ENCODE data around the gene TMEM229B.

Gene TMEM229B

GRCh38 chr14:67487332-67487731 is 1.2 kb downstream of the TMEM229B start:
- no peak for TF ChIP-seq FOXP2 (optimal IDR thresholded peaks at IDR 0.05; ENCODE audit: control extremely low read depth, extremely low read length, insufficient read depth)
- TF ChIP-seq POLR2AphosphoS5 (IDR thresholded peaks at IDR 0.05; ENCODE audit: borderline replicate concordance, low read depth, low read length) = no peak
- no peak for TF ChIP-seq EZH2 (IDR thresholded peaks at IDR 0.05)
- DNase-seq (ENCODE audit: low read depth, low spot score) = no peak
- H3K4me3 ChIP-seq = no peak overlapping the region
- H3K36me3 ChIP-seq (ENCODE audit: insufficient read depth, low read length) = no peaks in the 10 kb centered on the region
- H3K27ac ChIP-seq = no peak overlapping the region
- no peaks in the 10 kb centered on the region for H3K9me3 ChIP-seq (ENCODE audit: low read depth, low read length)
- no peak overlapping the region for H3K9ac ChIP-seq (ENCODE audit: insufficient read length)

- no peak for TF ChIP-seq FOXP2 (optimal IDR thresholded peaks at IDR 0.05; ENCODE audit: control extremely low read depth, extremely low read length, insufficient read depth)
- TF ChIP-seq POLR2AphosphoS5 (IDR thresholded peaks at IDR 0.05; ENCODE audit: borderline replicate concordance, low read depth, low read length) = no peak
- TF ChIP-seq EZH2 (IDR thresholded peaks at IDR 0.05) = no peak
- Histone ChIP-seq H3K36me3 (ENCODE audit: insufficient read depth, low read length) (no peaks in the 10 kb centered on the region), H3K4me3 (no peak overlapping the region)
These were observed 1.6 kb downstream of the TMEM229B start for GRCh38 chr14:67486890-67487289.

GRCh38 chr14:67485501-67486095 is 2.9 kb downstream of the TMEM229B start:
- no peak for TF ChIP-seq POLR2AphosphoS5 (IDR thresholded peaks at IDR 0.05; ENCODE audit: borderline replicate concordance, low read depth, low read length)
- no peak for TF ChIP-seq EZH2 (IDR thresholded peaks at IDR 0.05)
- no peak for TF ChIP-seq FOXP2 (optimal IDR thresholded peaks at IDR 0.05; ENCODE audit: control extremely low read depth, extremely low read length, insufficient read depth)
- H3K4me3 ChIP-seq = no peak overlapping the region
- DNase-seq (ENCODE audit: low read depth, low spot score) = no peak
- peak overlapping the region; percentile 69 for H3K27ac ChIP-seq
- no peaks in the 10 kb centered on the region for H3K9me3 ChIP-seq (ENCODE audit: low read depth, low read length)
- no peak overlapping the region for H3K9ac ChIP-seq (ENCODE audit: insufficient read length)
- no peaks in the 10 kb centered on the region for H3K36me3 ChIP-seq (ENCODE audit: insufficient read depth, low read length)

More at GRCh38 chr14:67486890-67487289, 1.6 kb downstream of the TMEM229B start:
- Histone ChIP-seq H3K9me3 (ENCODE audit: low read depth, low read length) (no peaks in the 10 kb centered on the region), H3K9ac (ENCODE audit: insufficient read length) (no peak overlapping the region), H3K27ac (no peak overlapping the region)
- no peak for DNase-seq (ENCODE audit: low read depth, low spot score)

- H3K9ac ChIP-seq (ENCODE audit: insufficient read length) = no peak overlapping the region
- TF ChIP-seq POLR2AphosphoS5 (IDR thresholded peaks at IDR 0.05; ENCODE audit: borderline replicate concordance, low read depth, low read length) = no peak
These were observed 4.8 kb downstream of the TMEM229B start for GRCh38 chr14:67483579-67484285.

GRCh38 chr14:67482231-67483164 is 6.0 kb downstream of the TMEM229B start:
- no peak overlapping the region for H3K4me3 ChIP-seq

More at GRCh38 chr14:67483579-67484285, 4.8 kb downstream of the TMEM229B start:
- Histone ChIP-seq H3K27ac (no peak overlapping the region), H3K9me3 (ENCODE audit: low read depth, low read length) (no peaks in the 10 kb centered on the region), H3K36me3 (ENCODE audit: insufficient read depth, low read length) (no peaks in the 10 kb centered on the region), H3K4me3 (no peak overlapping the region)
- no peak for DNase-seq (ENCODE audit: low read depth, low spot score)

GRCh38 chr14:67480011-67480410 is 8.5 kb downstream of the TMEM229B start:
- Histone ChIP-seq H3K27ac (no peak overlapping the region), H3K9ac (ENCODE audit: insufficient read length) (no peak overlapping the region), H3K36me3 (ENCODE audit: insufficient read depth, low read length) (no peaks in the 10 kb centered on the region), H3K9me3 (ENCODE audit: low read depth, low read length) (no peaks in the 10 kb centered on the region), H3K4me3 (no peak overlapping the region)
- no peak for DNase-seq (ENCODE audit: low read depth, low spot score)
- TF ChIP-seq EZH2 (IDR thresholded peaks at IDR 0.05) (no peak), FOXP2 (optimal IDR thresholded peaks at IDR 0.05; ENCODE audit: control extremely low read depth, extremely low read length, insufficient read depth) (no peak), POLR2AphosphoS5 (IDR thresholded peaks at IDR 0.05; ENCODE audit: borderline replicate concordance, low read depth, low read length) (no peak)

More at GRCh38 chr14:67482231-67483164, 6.0 kb downstream of the TMEM229B start:
- no peak for DNase-seq (ENCODE audit: low read depth, low spot score)
- H3K36me3 ChIP-seq (ENCODE audit: insufficient read depth, low read length) = no peaks in the 10 kb centered on the region
- H3K27ac ChIP-seq = no peak overlapping the region
- no peak for TF ChIP-seq POLR2AphosphoS5 (IDR thresholded peaks at IDR 0.05; ENCODE audit: borderline replicate concordance, low read depth, low read length)
- no peak for TF ChIP-seq EZH2 (IDR thresholded peaks at IDR 0.05)
- TF ChIP-seq FOXP2 (optimal IDR thresholded peaks at IDR 0.05; ENCODE audit: control extremely low read depth, extremely low read length, insufficient read depth) = no peak
- no peaks in the 10 kb centered on the region for H3K9me3 ChIP-seq (ENCODE audit: low read depth, low read length)
- no peak overlapping the region for H3K9ac ChIP-seq (ENCODE audit: insufficient read length)

- no peaks in the 10 kb centered on the region for H3K36me3 ChIP-seq (ENCODE audit: insufficient read depth, low read length)
- H3K9ac ChIP-seq (ENCODE audit: insufficient read length) = no peak overlapping the region
- no peak overlapping the region for H3K4me3 ChIP-seq
- no peak overlapping the region for H3K27ac ChIP-seq
- no peak for DNase-seq (ENCODE audit: low read depth, low spot score)
- H3K9me3 ChIP-seq (ENCODE audit: low read depth, low read length) = no peaks in the 10 kb centered on the region
- no peak for TF ChIP-seq FOXP2 (optimal IDR thresholded peaks at IDR 0.05; ENCODE audit: control extremely low read depth, extremely low read length, insufficient read depth)
- no peak for TF ChIP-seq EZH2 (IDR thresholded peaks at IDR 0.05)
- no peak for TF ChIP-seq POLR2AphosphoS5 (IDR thresholded peaks at IDR 0.05; ENCODE audit: borderline replicate concordance, low read depth, low read length)
These were observed 9.8 kb downstream of the TMEM229B start for GRCh38 chr14:67478800-67479084.

All from SK-N-MC (cell line).